ENCODE results near the gene TMEM91. TPM values are rescaled to one million over a fixed set of nuclear protein-coding genes. Genes with fewer than 3 reads are reported as not detected.

The TMEM91 gene
- total and polyA plus RNA-seq, 2 donors (not counting 1 experiment from before 2014, with no cell fraction given): 6.3 to 7.1 TPM

DNA sequence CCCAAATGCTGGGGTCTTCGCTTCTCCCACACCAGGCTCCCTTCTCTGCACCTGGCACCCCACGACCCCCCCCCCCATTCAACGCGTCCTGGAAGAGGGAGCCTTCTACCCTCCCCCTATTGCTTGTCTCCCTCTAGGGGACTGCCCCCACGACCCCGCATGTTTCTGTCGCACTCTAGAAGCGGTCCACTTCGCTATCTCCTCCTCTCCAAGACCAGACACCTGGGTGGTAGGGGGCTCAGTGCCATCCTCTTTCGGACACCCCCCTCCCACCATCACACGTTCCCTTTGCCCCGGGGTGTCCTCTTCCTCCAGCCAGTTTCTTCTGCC is 24.1 kb upstream of the TMEM91 start:
- Histone ChIP-seq H3K4me3 (ENCODE audit: control extremely low read depth in 1 of 5, extremely low read depth in 1 of 5, insufficient read depth in 1 of 5, low read depth in 2 of 5, low read length in 4 of 5) (peak overlapping the region; percentile 67 to 100 (median 92)), H3K36me3 (replicated peaks in 1 of 2; ENCODE audit: control extremely low read depth in 1 of 2, control insufficient read depth in 1 of 2, extremely low read depth in 1 of 2, insufficient read depth in 2 of 2, low read length in 1 of 2) (peaks cover 0 to 13% of the 10 kb centered on the region in 2 experiments), H3K9me3 (ENCODE audit: control extremely low read depth in 1 of 3, control insufficient read depth in 2 of 3, insufficient read depth in 1 of 3, low read length in 2 of 3) (no peaks in the 10 kb centered on the region), H3K27me3 (replicated peaks in 1 of 4; ENCODE audit: control extremely low read depth in 1 of 4, control insufficient read depth in 3 of 4, insufficient read depth in 4 of 4, low read length in 3 of 4) (no peaks in the 10 kb centered on the region), H3K4me2 (replicated peaks; ENCODE audit: low read depth, low read length, poor library complexity, severe bottlenecking) (peak overlapping the region; percentile 95), H3K27ac (ENCODE audit: low read length in 2 of 2) (peak overlapping the region; percentile 79 to 91), H3K79me2 (ENCODE audit: control insufficient read depth, insufficient read depth, low read length) (peaks cover 59% of the 10 kb centered on the region), H3K4me1 (ENCODE audit: control insufficient read depth in 2 of 2, insufficient read depth in 2 of 2, low read length in 2 of 2) (peaks cover 28 to 33% of the 10 kb centered on the region in 2 donors), H2AFZ (ENCODE audit: insufficient read depth, low read depth, low read length, poor library complexity, severe bottlenecking) (peak overlapping the region; percentile 50), H4K20me1 (ENCODE audit: control insufficient read depth, insufficient read depth, low read length, poor library complexity, severe bottlenecking) (peaks cover 64% of the 10 kb centered on the region), H3K9ac (ENCODE audit: low read length) (peak overlapping the region; percentile 88)
- intact Hi-C loops (cut with micrococcal nuclease): no loop called here
- peaks cover 48% of the 10 kb centered on the region for H3K4me1 Mint-ChIP-seq
- no peak for DNase-seq
- POLR2A ChIA-PET: interaction anchor here (0.6 to 5.0 kb wide), 16 partner anchors 10 to 225 kb away, joined by 3 to 69 read pairs (median 6); partner anchors contain the start of genes B9D2 and HNRNPUL1
- ATAC-seq (ENCODE audit: low read depth): no peak
- no peak for TF ChIP-seq EZH2 (IDR thresholded peaks at IDR 0.05; ENCODE audit: borderline replicate concordance, insufficient read depth, low read depth, low read length, poor library complexity, severe bottlenecking)
- TF ChIP-seq, protein P1, sequence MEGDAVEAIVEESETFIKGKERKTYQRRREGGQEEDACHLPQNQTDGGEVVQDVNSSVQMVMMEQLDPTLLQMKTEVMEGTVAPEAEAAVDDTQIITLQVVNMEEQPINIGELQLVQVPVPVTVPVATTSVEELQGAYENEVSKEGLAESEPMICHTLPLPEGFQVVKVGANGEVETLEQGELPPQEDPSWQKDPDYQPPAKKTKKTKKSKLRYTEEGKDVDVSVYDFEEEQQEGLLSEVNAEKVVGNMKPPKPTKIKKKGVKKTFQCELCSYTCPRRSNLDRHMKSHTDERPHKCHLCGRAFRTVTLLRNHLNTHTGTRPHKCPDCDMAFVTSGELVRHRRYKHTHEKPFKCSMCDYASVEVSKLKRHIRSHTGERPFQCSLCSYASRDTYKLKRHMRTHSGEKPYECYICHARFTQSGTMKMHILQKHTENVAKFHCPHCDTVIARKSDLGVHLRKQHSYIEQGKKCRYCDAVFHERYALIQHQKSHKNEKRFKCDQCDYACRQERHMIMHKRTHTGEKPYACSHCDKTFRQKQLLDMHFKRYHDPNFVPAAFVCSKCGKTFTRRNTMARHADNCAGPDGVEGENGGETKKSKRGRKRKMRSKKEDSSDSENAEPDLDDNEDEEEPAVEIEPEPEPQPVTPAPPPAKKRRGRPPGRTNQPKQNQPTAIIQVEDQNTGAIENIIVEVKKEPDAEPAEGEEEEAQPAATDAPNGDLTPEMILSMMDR (IDR thresholded peaks at IDR 0.05): no peak
- CTCF ChIA-PET: interaction anchor here (0.6 to 7.6 kb wide), 19 partner anchors 11 to 378 kb away, joined by 3 to 130 read pairs (median 7); partner anchors contain the start of genes B9D2, CCDC97 and HNRNPUL1
- H3K9me3 Mint-ChIP-seq (ENCODE audit: insufficient read depth): no peaks in the 10 kb centered on the region
- no peaks in the 10 kb centered on the region for H3K27me3 Mint-ChIP-seq
- peak overlapping the region; percentile 92 for H3K27ac Mint-ChIP-seq
- peak overlapping the region; percentile 93 for H3K4me3 Mint-ChIP-seq
- 0% methylated on average over 10 of the region's 12 CpGs for WGBS (ENCODE audit: insufficient coverage)

Measured in B cell (primary cell).